Measurements from ENCODE around the gene EDEM3. TPM values are rescaled to one million over a fixed set of nuclear protein-coding genes. Genes with fewer than 3 reads are reported as not detected.

EDEM3 gene
- total and polyA plus RNA-seq, 4 donors, result 11.7 to 53.8 (median 23.7) TPM

- Histone ChIP-seq H3K36me3 (ENCODE audit: control insufficient read depth in 4 of 4, insufficient read depth in 3 of 4, low read depth in 1 of 4, low read length in 3 of 4) (peaks cover 0 to 11% (median 2%) of the 10 kb centered on the region in 4 donors), H3K4me1 (ENCODE audit: control insufficient read depth in 4 of 4, insufficient read depth in 4 of 4, low read length in 3 of 4) (peaks cover 0 to 6% (median 0%) of the 10 kb centered on the region in 4 donors), H3K4me3 (ENCODE audit: low read depth in 1 of 3, low read length in 3 of 3) (no peak overlapping the region), H3K9me3 (ENCODE audit: control insufficient read depth in 4 of 4, low read length in 3 of 4) (no peaks in the 10 kb centered on the region), H3K27ac (ENCODE audit: low read depth in 1 of 2, low read length in 2 of 2) (no peak overlapping the region), H3K9ac (ENCODE audit: low read depth in 1 of 2, low read length in 2 of 2) (no peak overlapping the region), H3K27me3 (ENCODE audit: control insufficient read depth in 4 of 4, insufficient read depth in 4 of 4, low read length in 3 of 4) (no peaks in the 10 kb centered on the region)
- TF ChIP-seq FOXA1 (IDR thresholded peaks at IDR 0.05), result no peak
- 99% methylated on average over 1 of the region's 1 CpG for whole genome bisulfite sequencing
- DNase-seq (ENCODE audit: low spot score), result no peak
These were observed 15.6 kb downstream of the EDEM3 start for GRCh38 chr1:184739070-184739469.

DNA sequence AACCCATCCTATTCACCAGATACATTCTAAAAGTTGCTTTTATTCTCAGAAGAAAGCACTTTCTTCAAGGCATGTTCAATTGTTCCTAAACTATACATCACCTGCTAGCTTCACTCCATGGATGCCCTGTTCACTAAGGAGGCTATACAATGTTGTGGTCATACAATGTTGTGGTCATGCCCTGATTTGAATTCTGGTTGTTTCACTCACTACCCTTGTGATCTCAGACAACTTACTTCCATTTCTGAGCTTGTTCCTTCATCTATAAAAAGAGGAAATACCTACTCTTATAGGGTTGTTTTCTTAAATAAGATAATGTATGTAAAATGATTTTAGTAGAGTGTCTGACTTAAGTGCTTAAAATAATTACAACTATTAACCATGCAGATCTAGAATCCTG is 19.7 kb downstream of the EDEM3 start:
- H3K4me3 ChIP-seq (ENCODE audit: low read depth in 1 of 3, low read length in 3 of 3), result no peak overlapping the region
- no peaks in the 10 kb centered on the region for H3K4me1 ChIP-seq (ENCODE audit: control insufficient read depth in 4 of 4, insufficient read depth in 4 of 4, low read length in 3 of 4)
- no peak overlapping the region for H3K9ac ChIP-seq (ENCODE audit: low read depth in 1 of 2, low read length in 2 of 2)
- no peak for DNase-seq (ENCODE audit: low spot score)
- H3K27ac ChIP-seq (ENCODE audit: low read depth in 1 of 2, low read length in 2 of 2), result no peak overlapping the region
- TF ChIP-seq, protein P1, sequence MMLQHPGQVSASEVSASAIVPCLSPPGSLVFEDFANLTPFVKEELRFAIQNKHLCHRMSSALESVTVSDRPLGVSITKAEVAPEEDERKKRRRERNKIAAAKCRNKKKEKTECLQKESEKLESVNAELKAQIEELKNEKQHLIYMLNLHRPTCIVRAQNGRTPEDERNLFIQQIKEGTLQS (IDR thresholded peaks at IDR 0.05), result no peak
- TF ChIP-seq REST (IDR thresholded peaks at IDR 0.05) (no peak), HNF4A (conservative IDR thresholded peaks at IDR 0.05) (no peak), NR2F2 (IDR thresholded peaks at IDR 0.05) (no peak), ZBTB33 (IDR thresholded peaks at IDR 0.05) (no peak), YY1 (IDR thresholded peaks at IDR 0.05) (no peak), RAD21 (IDR thresholded peaks at IDR 0.05) (no peak), SP1 (IDR thresholded peaks at IDR 0.05) (no peak), TAF1 (conservative IDR thresholded peaks at IDR 0.05) (no peak), JUND (IDR thresholded peaks at IDR 0.05) (no peak), EGR1 (IDR thresholded peaks at IDR 0.05; ENCODE audit: low read depth in 2 of 2) (no peak), FOXA2 (IDR thresholded peaks at IDR 0.05) (no peak), RXRA (IDR thresholded peaks at IDR 0.05) (no peak), CTCF (IDR thresholded peaks at IDR 0.05; ENCODE audit: low read depth, low read length, missing input control) (no peak), HNF4G (IDR thresholded peaks at IDR 0.05) (no peak), GABPA (IDR thresholded peaks at IDR 0.05 in 1 of 2, conservative IDR thresholded peaks at IDR 0.05 in 1 of 2) (no peak), FOXA1 (IDR thresholded peaks at IDR 0.05) (no peak)
- TF ChIP-seq, protein P2, sequence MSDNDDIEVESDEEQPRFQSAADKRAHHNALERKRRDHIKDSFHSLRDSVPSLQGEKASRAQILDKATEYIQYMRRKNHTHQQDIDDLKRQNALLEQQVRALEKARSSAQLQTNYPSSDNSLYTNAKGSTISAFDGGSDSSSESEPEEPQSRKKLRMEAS (IDR thresholded peaks at IDR 0.05), result no peak
- H3K36me3 ChIP-seq (ENCODE audit: control insufficient read depth in 4 of 4, insufficient read depth in 3 of 4, low read depth in 1 of 4, low read length in 3 of 4), result peaks cover 5 to 18% (median 14%) of the 10 kb centered on the region in 4 donors
- H3K9me3 ChIP-seq (ENCODE audit: control insufficient read depth in 4 of 4, low read length in 3 of 4), result no peaks in the 10 kb centered on the region
- no peaks in the 10 kb centered on the region for H3K27me3 ChIP-seq (ENCODE audit: control insufficient read depth in 4 of 4, insufficient read depth in 4 of 4, low read length in 3 of 4)

Data from liver (tissue), 9 donors.